Measurements from ENCODE around the gene MARF1. TPM values are rescaled to one million over a fixed set of nuclear protein-coding genes. Genes with fewer than 3 reads are reported as not detected.

MARF1 gene
- total RNA-seq, 1 experiment from 2014 or later, result 59.4 TPM

DNA sequence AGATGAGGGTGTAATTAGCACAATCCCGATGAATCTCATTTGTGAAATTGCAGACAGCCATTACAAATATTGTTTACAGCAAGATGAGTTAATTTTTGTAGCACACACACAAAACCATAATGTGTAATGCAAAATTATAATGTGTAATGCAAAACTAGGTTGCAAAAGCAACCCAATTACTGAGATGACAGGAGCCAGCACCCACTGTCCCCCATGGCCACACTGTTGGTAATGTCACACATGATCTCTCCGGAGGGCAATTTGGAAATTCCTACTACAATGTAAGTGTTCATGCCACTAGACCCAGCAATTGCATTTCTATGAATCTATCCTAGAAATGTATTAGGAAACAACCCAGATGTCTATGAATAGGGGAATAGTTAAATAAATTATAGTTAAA lies 76.9 kb downstream of the MARF1 start:
- RAD21 ChIA-PET (ENCODE audit: low non-redundant PET in 1 of 2, low total read pairs in 2 of 2, uncharacterized antibody in 2 of 2, unreplicated experiment in 2 of 2), result no interaction called here
- Histone ChIP-seq H3K4me2 (ENCODE audit: low read length) (no peak overlapping the region), H3K4me1 (ENCODE audit: control insufficient read depth in 1 of 2, insufficient read depth in 2 of 2, low read length in 2 of 2) (peaks cover 5 to 10% of the 10 kb centered on the region in 2 experiments; a peak in 3 of 4 replicates), H3K9ac (ENCODE audit: low read length) (no peak overlapping the region), H3K4me3 (replicated peaks in 1 of 2; ENCODE audit: low read depth in 1 of 2, low read length in 2 of 2) (no peak overlapping the region), H2AFZ (ENCODE audit: low read depth, low read length, poor library complexity, severe bottlenecking) (no peak overlapping the region), H3K27me3 (ENCODE audit: insufficient read depth, low read length) (no peaks in the 10 kb centered on the region), H4K20me1 (ENCODE audit: insufficient read depth) (no peaks in the 10 kb centered on the region), H3K27ac (ENCODE audit: low read depth, low read length) (no peak overlapping the region), H3K79me2 (ENCODE audit: insufficient read depth, low read length) (no peaks in the 10 kb centered on the region), H3K9me3 (ENCODE audit: control insufficient read depth in 1 of 2, insufficient read depth in 1 of 2, low read depth in 1 of 2, low read length in 2 of 2) (no peaks in the 10 kb centered on the region), H3K9me2 (ENCODE audit: insufficient read depth) (no peaks in the 10 kb centered on the region), H3K36me3 (ENCODE audit: control insufficient read depth in 1 of 2, insufficient read depth in 2 of 2, low read length in 2 of 2) (no peaks in the 10 kb centered on the region)
- POLR2A ChIA-PET, result interaction anchor here (1.2 kb wide), 1 partner anchor 25 kb away, joined by 4 read pairs; no protein-coding TSS in a partner anchor
- TF ChIP-seq, protein P1, sequence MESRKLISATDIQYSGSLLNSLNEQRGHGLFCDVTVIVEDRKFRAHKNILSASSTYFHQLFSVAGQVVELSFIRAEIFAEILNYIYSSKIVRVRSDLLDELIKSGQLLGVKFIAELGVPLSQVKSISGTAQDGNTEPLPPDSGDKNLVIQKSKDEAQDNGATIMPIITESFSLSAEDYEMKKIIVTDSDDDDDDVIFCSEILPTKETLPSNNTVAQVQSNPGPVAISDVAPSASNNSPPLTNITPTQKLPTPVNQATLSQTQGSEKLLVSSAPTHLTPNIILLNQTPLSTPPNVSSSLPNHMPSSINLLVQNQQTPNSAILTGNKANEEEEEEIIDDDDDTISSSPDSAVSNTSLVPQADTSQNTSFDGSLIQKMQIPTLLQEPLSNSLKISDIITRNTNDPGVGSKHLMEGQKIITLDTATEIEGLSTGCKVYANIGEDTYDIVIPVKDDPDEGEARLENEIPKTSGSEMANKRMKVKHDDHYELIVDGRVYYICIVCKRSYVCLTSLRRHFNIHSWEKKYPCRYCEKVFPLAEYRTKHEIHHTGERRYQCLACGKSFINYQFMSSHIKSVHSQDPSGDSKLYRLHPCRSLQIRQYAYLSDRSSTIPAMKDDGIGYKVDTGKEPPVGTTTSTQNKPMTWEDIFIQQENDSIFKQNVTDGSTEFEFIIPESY (IDR thresholded peaks at IDR 0.05; ENCODE audit: extremely low read depth, insufficient replicate concordance, low read length), result no peak
- TF ChIP-seq RAD21 (IDR thresholded peaks at IDR 0.05; ENCODE audit: low read depth), result no peak
- no peak for TF ChIP-seq POLR2AphosphoS5 (IDR thresholded peaks at IDR 0.05; ENCODE audit: low read depth, low read length)
- TF ChIP-seq EGR1 (IDR thresholded peaks at IDR 0.05; ENCODE audit: low read depth), result no peak
- no peak for TF ChIP-seq EZH2phosphoT487 (IDR thresholded peaks at IDR 0.05; ENCODE audit: borderline replicate concordance)
- TF ChIP-seq SIN3A (IDR thresholded peaks at IDR 0.05; ENCODE audit: low read depth), result no peak
- DNase-seq (ENCODE audit: low read depth, low spot score) (no peak), ATAC-seq (no peak)
- CTCF ChIA-PET, result no interaction called here
- no TSS peak for BruUV-seq (replicated peaks)
- intact Hi-C loops (cut with micrococcal nuclease), result no loop called here

GRCh38 chr16:15564604-15565339 lies 78.2 kb downstream of the MARF1 start:
- DNase-seq (ENCODE audit: low read depth, low spot score), result no peak
- no peak overlapping the region for H3K4me2 ChIP-seq (ENCODE audit: low read length)
- BruUV-seq (replicated peaks), result no TSS peak
- intact Hi-C loops (cut with micrococcal nuclease), result no loop called here
- H2AFZ ChIP-seq (ENCODE audit: low read depth, low read length, poor library complexity, severe bottlenecking), result no peak overlapping the region
- no peaks in the 10 kb centered on the region for H3K9me3 ChIP-seq (ENCODE audit: control insufficient read depth in 1 of 2, insufficient read depth in 1 of 2, low read depth in 1 of 2, low read length in 2 of 2)
- no peak for ATAC-seq
- no peaks in the 10 kb centered on the region for H4K20me1 ChIP-seq (ENCODE audit: insufficient read depth)
- ChIA-PET POLR2A (no interaction called here), RAD21 (ENCODE audit: low non-redundant PET in 1 of 2, low total read pairs in 2 of 2, uncharacterized antibody in 2 of 2, unreplicated experiment in 2 of 2) (no interaction called here), CTCF (interaction anchor here (1.3 to 2.3 kb wide), 2 partner anchors 14 to 78 kb away, joined by 3 to 9 read pairs; partner anchors contain the start of gene MARF1)
- peaks cover 5 to 10% of the 10 kb centered on the region in 2 experiments; a peak in 3 of 4 replicates for H3K4me1 ChIP-seq (ENCODE audit: control insufficient read depth in 1 of 2, insufficient read depth in 2 of 2, low read length in 2 of 2)
- no peaks in the 10 kb centered on the region for H3K27me3 ChIP-seq (ENCODE audit: insufficient read depth, low read length)
- H3K79me2 ChIP-seq (ENCODE audit: insufficient read depth, low read length), result no peaks in the 10 kb centered on the region
- TF ChIP-seq EZH2 (IDR thresholded peaks at IDR 0.05) (no peak), JUND (IDR thresholded peaks at IDR 0.05) (no peak), CEBPB (IDR thresholded peaks at IDR 0.05; ENCODE audit: low read depth) (no peak), ZNF274 (IDR thresholded peaks at IDR 0.05; ENCODE audit: low read depth, low read length) (no peak), SP1 (IDR thresholded peaks at IDR 0.05; ENCODE audit: low read depth) (no peak), EGR1 (IDR thresholded peaks at IDR 0.05; ENCODE audit: low read depth) (no peak), ELF1 (IDR thresholded peaks at IDR 0.05; ENCODE audit: borderline replicate concordance, low read depth) (no peak)
- TF ChIP-seq, protein P2, sequence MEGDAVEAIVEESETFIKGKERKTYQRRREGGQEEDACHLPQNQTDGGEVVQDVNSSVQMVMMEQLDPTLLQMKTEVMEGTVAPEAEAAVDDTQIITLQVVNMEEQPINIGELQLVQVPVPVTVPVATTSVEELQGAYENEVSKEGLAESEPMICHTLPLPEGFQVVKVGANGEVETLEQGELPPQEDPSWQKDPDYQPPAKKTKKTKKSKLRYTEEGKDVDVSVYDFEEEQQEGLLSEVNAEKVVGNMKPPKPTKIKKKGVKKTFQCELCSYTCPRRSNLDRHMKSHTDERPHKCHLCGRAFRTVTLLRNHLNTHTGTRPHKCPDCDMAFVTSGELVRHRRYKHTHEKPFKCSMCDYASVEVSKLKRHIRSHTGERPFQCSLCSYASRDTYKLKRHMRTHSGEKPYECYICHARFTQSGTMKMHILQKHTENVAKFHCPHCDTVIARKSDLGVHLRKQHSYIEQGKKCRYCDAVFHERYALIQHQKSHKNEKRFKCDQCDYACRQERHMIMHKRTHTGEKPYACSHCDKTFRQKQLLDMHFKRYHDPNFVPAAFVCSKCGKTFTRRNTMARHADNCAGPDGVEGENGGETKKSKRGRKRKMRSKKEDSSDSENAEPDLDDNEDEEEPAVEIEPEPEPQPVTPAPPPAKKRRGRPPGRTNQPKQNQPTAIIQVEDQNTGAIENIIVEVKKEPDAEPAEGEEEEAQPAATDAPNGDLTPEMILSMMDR (IDR thresholded peaks at IDR 0.05 in 2 of 3, conservative IDR thresholded peaks at IDR 0.05 in 1 of 3; ENCODE audit: borderline replicate concordance in 1 of 3, insufficient read depth in 1 of 3, low read depth in 2 of 3, low read length in 2 of 3), result no peak
- no peak overlapping the region for H3K27ac ChIP-seq (ENCODE audit: low read depth, low read length)
- H3K4me3 ChIP-seq (replicated peaks in 1 of 2; ENCODE audit: low read depth in 1 of 2, low read length in 2 of 2), result no peak overlapping the region
- no peaks in the 10 kb centered on the region for H3K36me3 ChIP-seq (ENCODE audit: control insufficient read depth in 1 of 2, insufficient read depth in 2 of 2, low read length in 2 of 2)
- no peaks in the 10 kb centered on the region for H3K9me2 ChIP-seq (ENCODE audit: insufficient read depth)
- H3K9ac ChIP-seq (ENCODE audit: low read length), result no peak overlapping the region

Data from HCT116 (cell line).